ENCODE measurements around the gene MTA1. TPM values are rescaled to one million over a fixed set of nuclear protein-coding genes. Genes with fewer than 3 reads are reported as not detected.

The MTA1 gene
- total RNA-seq, 3 donors from 2014 or later (not counting 1 experiment from before 2014, with no cell fraction given), result 104 to 125 (median 112) TPM

DNA sequence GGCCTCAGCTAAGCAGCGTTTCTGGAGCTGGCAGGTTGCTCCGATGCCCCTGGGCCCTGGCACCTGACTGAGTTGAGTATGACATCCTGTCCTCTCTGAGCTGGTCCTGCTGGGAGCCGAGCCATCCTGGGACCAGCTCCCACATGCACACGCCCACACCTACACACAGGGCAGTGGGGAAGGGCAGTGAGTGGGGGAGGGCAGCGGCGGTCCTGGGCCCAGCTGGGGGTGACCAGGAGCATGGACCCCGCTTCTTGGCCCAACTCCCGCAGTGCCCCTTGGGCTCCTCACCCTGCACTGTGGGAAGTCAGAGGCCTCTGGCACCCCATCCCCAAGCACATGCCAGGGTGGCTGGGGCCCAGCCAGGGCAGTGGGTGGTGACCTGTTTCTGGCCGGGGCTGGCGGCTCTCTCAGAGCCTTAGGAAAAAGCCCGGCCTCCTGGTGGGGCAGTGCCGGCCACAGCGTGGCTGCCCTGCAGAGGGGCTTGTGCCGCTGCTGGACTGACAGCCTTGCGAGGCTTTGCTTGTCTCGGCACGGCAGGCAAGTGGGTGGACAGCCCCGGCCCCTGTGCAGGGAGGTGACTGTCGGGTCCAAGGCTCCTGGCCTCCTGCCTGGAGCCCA is 49.1 kb downstream of the MTA1 start:
- Mint-ChIP-seq H3K27ac (no peak overlapping the region), H3K27me3 (ENCODE audit: low read depth in 2 of 2) (peaks cover 0 to 3% of the 10 kb centered on the region in 2 donors), H3K4me3 (no peak overlapping the region), H3K9me3 (no peaks in the 10 kb centered on the region), H3K36me3 (no peaks in the 10 kb centered on the region), H3K4me1 (peaks cover 0 to 5% of the 10 kb centered on the region in 2 donors)
- DNase-seq, result no peak
- intact Hi-C loops (cut with micrococcal nuclease), result no loop called here
- H3K4me1 ChIP-seq (ENCODE audit: control insufficient read depth, insufficient read depth, low read length), result peaks cover 6% of the 10 kb centered on the region
- TF ChIP-seq, protein P1, sequence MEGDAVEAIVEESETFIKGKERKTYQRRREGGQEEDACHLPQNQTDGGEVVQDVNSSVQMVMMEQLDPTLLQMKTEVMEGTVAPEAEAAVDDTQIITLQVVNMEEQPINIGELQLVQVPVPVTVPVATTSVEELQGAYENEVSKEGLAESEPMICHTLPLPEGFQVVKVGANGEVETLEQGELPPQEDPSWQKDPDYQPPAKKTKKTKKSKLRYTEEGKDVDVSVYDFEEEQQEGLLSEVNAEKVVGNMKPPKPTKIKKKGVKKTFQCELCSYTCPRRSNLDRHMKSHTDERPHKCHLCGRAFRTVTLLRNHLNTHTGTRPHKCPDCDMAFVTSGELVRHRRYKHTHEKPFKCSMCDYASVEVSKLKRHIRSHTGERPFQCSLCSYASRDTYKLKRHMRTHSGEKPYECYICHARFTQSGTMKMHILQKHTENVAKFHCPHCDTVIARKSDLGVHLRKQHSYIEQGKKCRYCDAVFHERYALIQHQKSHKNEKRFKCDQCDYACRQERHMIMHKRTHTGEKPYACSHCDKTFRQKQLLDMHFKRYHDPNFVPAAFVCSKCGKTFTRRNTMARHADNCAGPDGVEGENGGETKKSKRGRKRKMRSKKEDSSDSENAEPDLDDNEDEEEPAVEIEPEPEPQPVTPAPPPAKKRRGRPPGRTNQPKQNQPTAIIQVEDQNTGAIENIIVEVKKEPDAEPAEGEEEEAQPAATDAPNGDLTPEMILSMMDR (IDR thresholded peaks at IDR 0.05), result no peak
- H3K36me3 ChIP-seq (ENCODE audit: control insufficient read depth, insufficient read depth, low read length), result peaks cover 15% of the 10 kb centered on the region
- H3K9me3 ChIP-seq (ENCODE audit: control insufficient read depth, insufficient read depth, low read length), result no peaks in the 10 kb centered on the region
- ATAC-seq, result no peak
- peaks cover 2% of the 10 kb centered on the region for H3K27me3 ChIP-seq (ENCODE audit: control insufficient read depth, insufficient read depth, low read length)
- 96% methylated on average over 19 of the region's 19 CpGs for WGBS (ENCODE audit: insufficient coverage)
- no peak overlapping the region for H3K4me3 ChIP-seq (ENCODE audit: low read length)
- H3K27ac ChIP-seq (ENCODE audit: low read length), result no peak overlapping the region

DNA sequence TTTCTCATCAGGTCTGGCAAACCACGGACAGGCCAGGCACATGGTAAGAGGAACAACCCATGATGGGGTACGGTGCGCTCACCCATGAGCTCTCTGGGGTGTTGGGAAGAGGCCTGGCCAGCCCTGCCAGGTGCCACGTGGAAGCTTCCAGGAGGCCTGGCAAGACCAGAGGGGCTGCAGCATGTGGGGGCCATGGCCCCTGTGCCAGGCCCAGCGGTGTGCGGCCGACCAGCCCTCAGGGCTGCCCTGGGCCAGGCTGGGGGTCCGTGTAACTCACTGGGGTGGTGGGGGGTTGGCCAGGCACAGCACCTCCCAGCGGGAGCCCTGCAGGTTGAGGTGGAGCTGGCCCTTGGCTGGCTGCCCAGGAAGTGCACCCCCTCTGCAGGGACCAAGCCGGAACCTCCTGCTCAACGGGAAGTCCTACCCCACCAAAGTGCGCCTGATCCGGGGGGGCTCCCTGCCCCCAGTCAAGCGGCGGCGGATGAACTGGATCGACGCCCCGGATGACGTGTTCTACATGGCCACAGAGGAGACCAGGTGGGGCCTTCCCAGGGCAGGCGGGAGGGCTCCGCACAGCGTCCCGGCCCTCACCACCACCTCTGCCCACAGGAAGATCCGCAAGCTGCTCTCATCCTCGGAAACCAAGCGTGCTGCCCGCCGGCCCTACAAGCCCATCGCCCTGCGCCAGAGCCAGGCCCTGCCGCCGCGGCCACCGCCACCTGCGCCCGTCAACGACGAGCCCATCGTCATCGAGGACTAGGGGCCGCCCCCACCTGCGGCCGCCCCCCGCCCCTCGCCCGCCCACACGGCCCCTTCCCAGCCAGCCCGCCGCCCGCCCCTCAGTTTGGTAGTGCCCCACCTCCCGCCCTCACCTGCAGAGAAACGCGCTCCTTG is 50.1 kb downstream of the MTA1 start:
- intact Hi-C loops (cut with micrococcal nuclease), result no loop called here
- peaks cover 0 to 6% of the 10 kb centered on the region in 2 donors for H3K27me3 Mint-ChIP-seq (ENCODE audit: low read depth in 2 of 2)

DNA sequence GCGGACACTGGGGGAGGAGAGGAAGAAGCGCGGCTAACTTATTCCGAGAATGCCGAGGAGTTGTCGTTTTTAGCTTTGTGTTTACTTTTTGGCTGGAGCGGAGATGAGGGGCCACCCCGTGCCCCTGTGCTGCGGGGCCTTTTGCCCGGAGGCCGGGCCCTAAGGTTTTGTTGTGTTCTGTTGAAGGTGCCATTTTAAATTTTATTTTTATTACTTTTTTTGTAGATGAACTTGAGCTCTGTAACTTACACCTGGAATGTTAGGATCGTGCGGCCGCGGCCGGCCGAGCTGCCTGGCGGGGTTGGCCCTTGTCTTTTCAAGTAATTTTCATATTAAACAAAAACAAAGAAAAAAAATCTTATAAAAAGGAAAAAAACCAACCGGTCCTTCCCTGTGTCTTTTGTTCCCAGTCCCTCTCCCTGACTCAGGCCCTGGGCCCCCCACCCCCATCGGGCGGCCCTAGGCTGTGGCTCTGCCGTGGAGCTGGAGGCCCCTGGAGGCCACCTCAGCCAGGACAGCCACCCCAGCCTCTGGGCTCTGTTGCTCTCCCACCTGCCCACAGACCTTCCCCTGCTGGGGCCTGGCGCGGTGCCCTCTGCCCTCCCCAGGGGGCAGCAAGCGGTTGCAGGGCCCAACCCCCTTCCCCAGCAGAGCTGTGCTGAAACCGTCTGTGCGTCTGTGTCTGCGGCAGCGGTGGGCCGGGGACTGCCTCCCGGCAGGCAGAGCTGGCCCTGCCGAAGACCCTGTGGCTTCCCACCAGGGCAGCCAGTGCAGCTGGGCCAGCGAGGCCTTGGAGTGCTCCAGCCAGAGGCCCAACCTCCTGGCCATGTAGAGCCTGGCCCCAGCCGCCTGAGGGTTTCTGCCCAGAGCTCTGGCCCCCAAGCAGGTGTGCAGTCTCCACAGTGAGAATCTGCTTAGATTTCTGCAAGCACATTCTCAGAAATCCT is 51.0 kb downstream of the MTA1 start:
- Mint-ChIP-seq H3K27me3 (ENCODE audit: low read depth in 2 of 2) (peaks cover 0 to 6% of the 10 kb centered on the region in 2 donors), H3K27ac (no peak overlapping the region), H3K9me3 (no peaks in the 10 kb centered on the region), H3K4me1 (peaks cover 0 to 8% of the 10 kb centered on the region in 2 donors), H3K36me3 (no peaks in the 10 kb centered on the region), H3K4me3 (no peak overlapping the region)
- H3K9me3 ChIP-seq (ENCODE audit: control insufficient read depth, insufficient read depth, low read length), result no peaks in the 10 kb centered on the region
- 79% methylated on average over 32 of the region's 34 CpGs for WGBS (ENCODE audit: insufficient coverage)
- intact Hi-C loops (cut with micrococcal nuclease), result no loop called here
- H3K27ac ChIP-seq (ENCODE audit: low read length), result no peak overlapping the region
- H3K4me1 ChIP-seq (ENCODE audit: control insufficient read depth, insufficient read depth, low read length), result peaks cover 17% of the 10 kb centered on the region
- ATAC-seq, result no peak
- peaks cover 9% of the 10 kb centered on the region for H3K27me3 ChIP-seq (ENCODE audit: control insufficient read depth, insufficient read depth, low read length)
- TF ChIP-seq, protein P1 (IDR thresholded peaks at IDR 0.05), result no peak
- DNase-seq, result no peak
- no peak overlapping the region for H3K4me3 ChIP-seq (ENCODE audit: low read length)
- peaks cover 3% of the 10 kb centered on the region for H3K36me3 ChIP-seq (ENCODE audit: control insufficient read depth, insufficient read depth, low read length)

More for the DNA sequence above, 50.1 kb downstream of the MTA1 start:
- H3K27ac ChIP-seq (ENCODE audit: low read length), result no peak overlapping the region
- peaks cover 9% of the 10 kb centered on the region for H3K4me1 ChIP-seq (ENCODE audit: control insufficient read depth, insufficient read depth, low read length)
- peaks cover 11% of the 10 kb centered on the region for H3K36me3 ChIP-seq (ENCODE audit: control insufficient read depth, insufficient read depth, low read length)
- H3K9me3 ChIP-seq (ENCODE audit: control insufficient read depth, insufficient read depth, low read length), result no peaks in the 10 kb centered on the region
- Mint-ChIP-seq H3K4me1 (peaks cover 0 to 8% of the 10 kb centered on the region in 2 donors), H3K4me3 (no peak overlapping the region), H3K27ac (no peak overlapping the region), H3K9me3 (no peaks in the 10 kb centered on the region), H3K36me3 (no peaks in the 10 kb centered on the region)
- H3K27me3 ChIP-seq (ENCODE audit: control insufficient read depth, insufficient read depth, low read length), result peaks cover 4% of the 10 kb centered on the region
- ATAC-seq (no peak), DNase-seq (no peak)
- WGBS (ENCODE audit: insufficient coverage), result 86% methylated on average over 54 of the region's 54 CpGs
- TF ChIP-seq, protein P1 (IDR thresholded peaks at IDR 0.05), result no peak
- H3K4me3 ChIP-seq (ENCODE audit: low read length), result no peak overlapping the region

Data from natural killer cell (primary cell).